B cell (primary cell): ENCODE measurements around the gene GIGYF2. TPM values are rescaled to one million over a fixed set of nuclear protein-coding genes. Genes with fewer than 3 reads are reported as not detected.

ENCODE experiments used
- ATAC-seq: fragments of 200-7000 bp; cut with Tn5 transposase; one replicate; pipeline ENCODE4 v1.10.0; 2021; ENCODE audit warnings: low read depth, mild to moderate bottlenecking, moderate number of reproducible peaks, moderate library complexity
- CTCF ChIA-PET: fragments of 350-600 bp; sonication (Branson Sonifier 250); formaldehyde crosslinking; loops from one replicate; lab custom pipeline; 2021; ENCODE audit warnings: antibody characterized with exemption, inconsistent platforms; lab: Charles Lee
- POLR2A ChIA-PET: fragments of 350-600 bp; sonication (Branson Sonifier 250); formaldehyde crosslinking; loops from one replicate; lab custom pipeline; 2021; ENCODE audit warnings: antibody characterized with exemption; lab: Charles Lee
- DNase-seq: peaks from one replicate; pipeline ENCODE4 v3.0.0; 2013
- H2AFZ ChIP-seq: 2 replicates; pipeline ENCODE4 v1.6.1; 2012; ENCODE audit warnings: mild to moderate bottlenecking, low read depth, low read length; ENCODE audit not compliant: insufficient read depth, poor library complexity, severe bottlenecking
- H3K27ac ChIP-seq, 2 donors: 1 replicate in 1 of 2; 2 replicates in 1 of 2; pipeline ENCODE4 v1.5.1; 2012 to 2013; ENCODE audit warnings: low read length in 2 of 2, mild to moderate bottlenecking in 2 of 2, moderate library complexity in 1 of 2
- H3K27me3 ChIP-seq, 4 experiments: fragments of 200-600 bp in 1 of 4; sonication (generic) in 1 of 4; replicated peaks in 1 of 4; 1 replicate in 2 of 4; 2 replicates in 2 of 4; pipeline versions ENCODE4 v1.6.1 to v1.7.0; 2013 to 2016; ENCODE audit warnings: low read length in 3 of 4, mild to moderate bottlenecking in 2 of 4, mixed read lengths in 1 of 4, moderate library complexity in 1 of 4; ENCODE audit not compliant: insufficient read depth in 4 of 4, control insufficient read depth in 3 of 4; ENCODE audit errors: control extremely low read depth in 1 of 4
- H3K36me3 ChIP-seq, 2 experiments: replicated peaks in 1 of 2; 1 replicate in 1 of 2; 2 replicates in 1 of 2; pipeline versions ENCODE4 v1.6.1 to v1.7.1; 2013; ENCODE audit warnings: low read length in 1 of 2; ENCODE audit not compliant: insufficient read depth in 2 of 2, control insufficient read depth in 1 of 2; ENCODE audit errors: control extremely low read depth in 1 of 2, extremely low read depth in 1 of 2
- H3K4me1 ChIP-seq, 2 donors: fragments of 200-600 bp in 1 of 2; sonication (generic) in 1 of 2; 1 replicate in 1 of 2; 2 replicates in 1 of 2; pipeline versions ENCODE4 v1.5.1 to v1.6.1; 2013 to 2017; ENCODE audit warnings: low read length in 2 of 2; ENCODE audit not compliant: control insufficient read depth in 2 of 2, insufficient read depth in 2 of 2
- H3K4me2 ChIP-seq: replicated peaks from 2 replicates; pipeline ENCODE3; 2012; ENCODE audit warnings: mild to moderate bottlenecking, low read depth, low read length; ENCODE audit not compliant: poor library complexity, severe bottlenecking
- H3K4me3 ChIP-seq, 5 experiments: fragments of 200-600 bp in 1 of 5; sonication (generic) in 1 of 5; 1 replicate in 3 of 5; 2 replicates in 2 of 5; pipeline versions ENCODE4 v1.5.1 to v1.7.0; 2011 to 2016; ENCODE audit warnings: low read length in 4 of 5, mild to moderate bottlenecking in 4 of 5, low read depth in 2 of 5, control low read depth in 1 of 5, moderate library complexity in 1 of 5; ENCODE audit not compliant: insufficient read depth in 1 of 5; ENCODE audit errors: control extremely low read depth in 1 of 5, extremely low read depth in 1 of 5
- H3K79me2 ChIP-seq: fragments of 200-600 bp; sonication (generic); one replicate; pipeline ENCODE4 v1.6.0; 2016; ENCODE audit warnings: low read length; ENCODE audit not compliant: control insufficient read depth, insufficient read depth
- H3K9ac ChIP-seq: fragments of 200-600 bp; sonication (generic); 2 replicates; pipeline ENCODE4 v1.6.1; 2017; ENCODE audit warnings: mild to moderate bottlenecking, low read length, moderate library complexity
- H3K9me3 ChIP-seq, 3 donors: one replicate each; pipeline versions ENCODE4 v1.6.1 to v1.7.1; 2013; ENCODE audit warnings: low read length in 2 of 3; ENCODE audit not compliant: control insufficient read depth in 2 of 3, insufficient read depth in 1 of 3; ENCODE audit errors: control extremely low read depth in 1 of 3
- H4K20me1 ChIP-seq: 2 replicates; pipeline ENCODE4 v1.6.0; 2012; ENCODE audit warnings: mild to moderate bottlenecking, low read length; ENCODE audit not compliant: insufficient read depth, control insufficient read depth, poor library complexity, severe bottlenecking
- H3K27ac Mint-ChIP-seq: one replicate; pipeline ENCODE4 v1.8.0; 2021; ENCODE audit warnings: mixed read lengths
- H3K27me3 Mint-ChIP-seq: one replicate; pipeline ENCODE4 v1.8.0; 2021; ENCODE audit warnings: mixed read lengths
- H3K4me1 Mint-ChIP-seq: one replicate; pipeline ENCODE4 v1.8.0; 2021; ENCODE audit warnings: mixed read lengths
- H3K4me3 Mint-ChIP-seq: one replicate; pipeline ENCODE4 v1.8.0; 2021; ENCODE audit warnings: mixed read lengths
- H3K9me3 Mint-ChIP-seq: one replicate; pipeline ENCODE4 v1.8.0; 2022; ENCODE audit warnings: mixed read lengths; ENCODE audit not compliant: insufficient read depth
- EZH2 ChIP-seq: IDR thresholded peaks from 2 replicates; pipeline ENCODE4 v1.6.1; 2012; ENCODE audit warnings: borderline replicate concordance, low read depth, mild to moderate bottlenecking, moderate library complexity, low read length; ENCODE audit not compliant: insufficient read depth, poor library complexity, severe bottlenecking
- WGBS: methylation state at CpG from one replicate; pipeline ENCODE4 v1.1.5; 2013; ENCODE audit warnings: missing lambda C conversion rate; ENCODE audit not compliant: insufficient coverage; 5-methylcytosine and 5-hydroxymethylcytosine counted together
- intact Hi-C: fragments of 100-400 bp; cut with micrococcal nuclease; formaldehyde crosslinking; loops from one replicate; pipeline ENCODE4 v1.10.0; 2022
- polyA plus RNA-seq: library from polyadenylated mRNA; depleted of rRNA; stranded (reverse); fragments of >200 nt; gene quantifications from 2 replicates; pipeline ENCODE4 v1.2.3, GENCODE V29; 2012
- total RNA-seq, 2 donors: library from RNA; stranded (reverse); fragments of 120-200 nt in 1 of 2; gene quantifications; 1 replicate in 1 of 2; 2 replicates in 1 of 2; pipeline versions ENCODE4 v1.2.3 to v1.2.4, GENCODE V29; 2013 to 2022
- TF ChIP-seq, protein P1 (sequence below): fragments of 200-600 bp; IDR thresholded peaks from one replicate; pipeline ENCODE4 v1.8.0; 2022; ENCODE audit warnings: antibody characterized with exemption, mild to moderate bottlenecking

The GIGYF2 gene
- total and polyA plus RNA-seq, 2 donors (not counting 1 experiment from before 2014, with no cell fraction given) = 7.2 to 108 TPM

DNA sequence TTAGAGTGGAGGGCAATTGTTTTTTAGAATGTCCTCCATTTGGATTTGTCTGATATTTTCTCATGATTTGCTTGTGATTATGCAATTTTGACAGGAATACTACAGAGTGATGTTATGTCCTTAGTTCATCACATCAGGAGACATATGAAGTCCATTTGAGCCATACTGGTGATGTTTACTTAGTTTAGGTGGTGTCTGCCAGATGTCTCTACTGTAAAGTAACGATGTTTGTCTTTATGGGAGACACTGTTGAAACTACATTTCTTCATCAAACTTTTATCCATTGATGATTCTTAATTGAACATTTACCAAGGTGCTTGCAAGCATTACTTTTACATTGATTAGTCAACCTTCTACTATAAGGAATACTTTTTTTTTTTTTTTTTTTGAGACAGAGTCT is 168.0 kb downstream of the GIGYF2 start:
- H3K4me2 ChIP-seq = no peak overlapping the region
- Mint-ChIP-seq H3K4me1 (no peaks in the 10 kb centered on the region), H3K27me3 (no peaks in the 10 kb centered on the region), H3K4me3 (no peak overlapping the region), H3K27ac (no peak overlapping the region), H3K9me3 (no peaks in the 10 kb centered on the region)
- no peak overlapping the region for H3K4me3 ChIP-seq
- H2AFZ ChIP-seq = no peak overlapping the region
- TF ChIP-seq, protein P1, sequence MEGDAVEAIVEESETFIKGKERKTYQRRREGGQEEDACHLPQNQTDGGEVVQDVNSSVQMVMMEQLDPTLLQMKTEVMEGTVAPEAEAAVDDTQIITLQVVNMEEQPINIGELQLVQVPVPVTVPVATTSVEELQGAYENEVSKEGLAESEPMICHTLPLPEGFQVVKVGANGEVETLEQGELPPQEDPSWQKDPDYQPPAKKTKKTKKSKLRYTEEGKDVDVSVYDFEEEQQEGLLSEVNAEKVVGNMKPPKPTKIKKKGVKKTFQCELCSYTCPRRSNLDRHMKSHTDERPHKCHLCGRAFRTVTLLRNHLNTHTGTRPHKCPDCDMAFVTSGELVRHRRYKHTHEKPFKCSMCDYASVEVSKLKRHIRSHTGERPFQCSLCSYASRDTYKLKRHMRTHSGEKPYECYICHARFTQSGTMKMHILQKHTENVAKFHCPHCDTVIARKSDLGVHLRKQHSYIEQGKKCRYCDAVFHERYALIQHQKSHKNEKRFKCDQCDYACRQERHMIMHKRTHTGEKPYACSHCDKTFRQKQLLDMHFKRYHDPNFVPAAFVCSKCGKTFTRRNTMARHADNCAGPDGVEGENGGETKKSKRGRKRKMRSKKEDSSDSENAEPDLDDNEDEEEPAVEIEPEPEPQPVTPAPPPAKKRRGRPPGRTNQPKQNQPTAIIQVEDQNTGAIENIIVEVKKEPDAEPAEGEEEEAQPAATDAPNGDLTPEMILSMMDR = no peak
- no peak for TF ChIP-seq EZH2
- CTCF ChIA-PET = interaction anchor here (1.2 kb wide), 1 partner anchor 188 kb away, joined by 4 read pairs; no protein-coding TSS in a partner anchor
- H4K20me1 ChIP-seq = no peaks in the 10 kb centered on the region
- WGBS = no CpG with 5 or more reads among the region's 1 CpG
- H3K79me2 ChIP-seq = no peaks in the 10 kb centered on the region
- intact Hi-C loops = no loop called here
- no peaks in the 10 kb centered on the region for H3K4me1 ChIP-seq
- DNase-seq (no peak), ATAC-seq (no peak)
- POLR2A ChIA-PET = no interaction called here
- H3K36me3 ChIP-seq = no peaks in the 10 kb centered on the region
- H3K9me3 ChIP-seq = no peaks in the 10 kb centered on the region
- H3K9ac ChIP-seq = no peak overlapping the region
- H3K27ac ChIP-seq = no peak overlapping the region
- no peaks in the 10 kb centered on the region for H3K27me3 ChIP-seq

DNA sequence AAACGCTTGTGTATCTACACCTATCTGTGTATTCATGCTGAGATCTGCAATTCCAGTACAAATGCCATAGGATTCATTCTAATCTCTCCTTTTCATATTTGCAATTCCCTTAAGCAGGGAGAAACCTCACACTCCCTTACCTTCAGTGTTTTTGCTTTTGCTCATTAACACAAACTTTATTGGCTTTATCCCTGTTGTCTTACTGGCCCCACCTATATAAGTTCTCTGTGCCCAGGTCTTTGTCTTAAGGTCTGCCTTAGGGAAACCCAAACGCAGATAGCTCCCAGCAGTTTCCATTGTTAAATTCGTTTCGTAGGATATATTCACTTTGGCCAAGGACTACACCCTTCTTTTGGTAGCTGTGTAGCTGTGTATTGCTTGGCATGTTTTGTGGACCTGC is 169.0 kb downstream of the GIGYF2 start:
- intact Hi-C loops = no loop called here
- POLR2A ChIA-PET = no interaction called here
- ATAC-seq (no peak), DNase-seq (no peak)
- WGBS = 100% methylated on average over 1 of the region's 4 CpGs
- Histone ChIP-seq H3K4me1 (no peaks in the 10 kb centered on the region), H3K4me3 (no peak overlapping the region), H3K27ac (no peak overlapping the region), H3K79me2 (no peaks in the 10 kb centered on the region), H3K27me3 (no peaks in the 10 kb centered on the region), H3K36me3 (no peaks in the 10 kb centered on the region), H4K20me1 (no peaks in the 10 kb centered on the region), H3K9me3 (no peaks in the 10 kb centered on the region), H3K4me2 (no peak overlapping the region), H3K9ac (no peak overlapping the region), H2AFZ (no peak overlapping the region)
- Mint-ChIP-seq H3K27me3 (no peaks in the 10 kb centered on the region), H3K4me3 (no peak overlapping the region), H3K9me3 (no peaks in the 10 kb centered on the region), H3K4me1 (no peaks in the 10 kb centered on the region), H3K27ac (no peak overlapping the region)
- CTCF ChIA-PET = interaction anchor here (1.2 kb wide), 1 partner anchor 187 kb away, joined by 4 read pairs; no protein-coding TSS in a partner anchor
- no peak for TF ChIP-seq EZH2
